SU-DHL-6 (cell line): ENCODE results near the gene C19orf67.

ENCODE experiments used
- CTCF ChIP-seq: fragments of 200-600 bp; sonication (generic); IDR thresholded peaks from one replicate; pipeline ENCODE4 v1.5.1; 2017; ENCODE audit warnings: antibody characterized with exemption, mild to moderate bottlenecking, low read length, moderate library complexity; ENCODE audit not compliant: insufficient read depth, poor library complexity, severe bottlenecking
- EZH2phosphoT487 ChIP-seq: fragments of 200-600 bp; sonication (generic), shearing (Covaris generic); conservative IDR thresholded peaks from 2 replicates; pipeline ENCODE4 v1.6.1; 2018; ENCODE audit warnings: mild to moderate bottlenecking, antibody characterized with exemption, low read length, moderate library complexity, mixed read lengths

- TF ChIP-seq CTCF = no peak
- TF ChIP-seq EZH2phosphoT487 = no peak
Measured at GRCh38 chr19:14063105-14063504, 22.5 kb downstream of the C19orf67 start.
